ENCODE data around the gene TSSK6. TPM values are rescaled to one million over a fixed set of nuclear protein-coding genes. Genes with fewer than 3 reads are reported as not detected.

Gene TSSK6
- total and polyA plus RNA-seq, 5 experiments from 2014 or later = 0.59 to 10.8 (median 3.7) TPM

GRCh38 chr19:19487950-19488874 is 27.1 kb downstream of the TSSK6 start:
- H3K36me3 Mint-ChIP-seq = peaks cover 0 to 23% (median 2%) of the 10 kb centered on the region in 3 donors
- no peak for ATAC-seq
- H3K4me3 Mint-ChIP-seq = peak overlapping the region; percentile 48 to 79 (median 73)
- H3K4me1 Mint-ChIP-seq = peaks cover 23 to 70% (median 63%) of the 10 kb centered on the region in 4 donors
- H3K27ac Mint-ChIP-seq = peak overlapping the region; percentile 97 to 99 (median 98)
- POLR2A ChIA-PET = interaction anchor here (0.7 to 9.1 kb wide), 13 partner anchors 13 to 297 kb away, joined by 3 to 131 read pairs (median 8); partner anchors contain the start of genes GATAD2A and NR2C2AP
- no peaks in the 10 kb centered on the region for H3K27me3 Mint-ChIP-seq
- H3K9me3 Mint-ChIP-seq = no peaks in the 10 kb centered on the region
- DNase-seq = peak in 1 of 10 donors; percentile 59

GRCh38 chr19:19487077-19487949 is 28.0 kb downstream of the TSSK6 start:
- Mint-ChIP-seq H3K4me3 (peak overlapping the region in 8 of 10 donors; percentile 29 to 79 (median 67)), H3K27ac (peak overlapping the region; percentile 97 to 99 (median 98)), H3K36me3 (peaks cover 0 to 19% (median 3%) of the 10 kb centered on the region in 3 donors), H3K4me1 (peaks cover 28 to 77% (median 69%) of the 10 kb centered on the region in 4 donors), H3K27me3 (no peaks in the 10 kb centered on the region), H3K9me3 (no peaks in the 10 kb centered on the region)
- ATAC-seq (no peak), DNase-seq (peak in 1 of 10 donors; percentile 49)
- POLR2A ChIA-PET = interaction anchor here (0.6 to 9.1 kb wide), 10 partner anchors 10 to 121 kb away, joined by 3 to 131 read pairs (median 6); partner anchors contain the start of gene GATAD2A

DNA sequence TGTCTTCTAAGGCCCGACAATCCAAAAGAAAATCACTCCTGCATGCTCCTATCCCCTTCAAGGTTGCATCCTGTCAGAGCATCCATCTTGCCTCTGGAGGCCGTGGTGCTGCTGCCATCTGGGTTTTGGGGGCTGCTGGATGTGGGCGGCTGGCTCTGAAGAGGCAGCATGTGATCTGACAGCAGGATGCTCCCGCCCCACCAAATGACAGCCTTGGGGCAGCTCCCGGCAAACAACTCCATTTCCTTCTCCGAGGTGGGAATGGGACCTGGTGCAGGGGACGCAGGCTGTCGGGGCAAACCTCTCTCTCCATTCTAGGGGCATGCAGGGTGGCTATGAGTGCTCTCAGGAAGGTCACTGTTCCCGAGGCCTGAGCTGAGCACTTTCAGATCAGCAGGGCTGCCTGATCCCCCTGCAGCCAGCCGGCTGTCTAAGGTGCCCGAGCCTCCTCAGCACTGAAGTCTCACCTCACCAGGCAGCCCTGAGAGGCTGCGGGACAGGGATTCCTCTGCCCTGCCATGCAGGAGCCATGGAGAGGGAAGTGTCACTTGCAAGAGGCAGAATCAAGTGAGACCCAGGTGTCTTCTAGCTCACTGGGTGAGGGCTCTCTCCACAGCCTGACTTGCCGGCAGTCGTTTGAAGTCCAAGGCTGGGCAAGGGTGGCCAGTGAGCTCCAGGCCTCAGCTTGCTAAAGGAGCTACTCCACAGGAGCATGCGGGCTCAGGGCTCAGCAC is 28.8 kb downstream of the TSSK6 start:
- Mint-ChIP-seq H3K36me3 (peaks cover 0 to 19% (median 3%) of the 10 kb centered on the region in 3 donors), H3K9me3 (no peaks in the 10 kb centered on the region), H3K4me1 (peaks cover 28 to 83% (median 74%) of the 10 kb centered on the region in 4 donors), H3K27me3 (no peaks in the 10 kb centered on the region), H3K27ac (peak overlapping the region; percentile 81 to 99 (median 98)), H3K4me3 (peak overlapping the region in 4 of 10 donors; percentile 14 to 45 (median 30))
- ATAC-seq (no peak), DNase-seq (peak in 1 of 10 donors; percentile 60)
- POLR2A ChIA-PET = interaction anchor here (0.7 to 9.1 kb wide), 6 partner anchors 9 to 121 kb away, joined by 3 to 131 read pairs (median 5); partner anchors contain the start of gene GATAD2A

DNA sequence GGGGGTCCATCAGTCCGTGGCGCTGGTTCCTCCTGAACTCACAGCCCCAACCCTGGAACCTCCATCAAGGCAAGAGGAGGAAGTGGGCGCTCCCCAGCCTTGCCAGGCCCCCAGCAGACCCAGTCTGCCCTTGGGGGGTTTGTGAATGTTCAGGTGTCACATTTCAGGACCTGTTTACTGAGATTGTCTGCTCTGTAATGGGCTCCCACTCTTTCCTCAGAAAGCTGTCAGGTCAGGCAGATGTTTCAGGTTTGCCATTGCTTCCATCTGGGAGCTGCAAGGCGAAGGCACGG is 29.4 kb downstream of the TSSK6 start:
- H3K9me3 Mint-ChIP-seq = no peaks in the 10 kb centered on the region
- peak overlapping the region in 1 of 10 donors; percentile 10 for H3K4me3 Mint-ChIP-seq

DNA sequence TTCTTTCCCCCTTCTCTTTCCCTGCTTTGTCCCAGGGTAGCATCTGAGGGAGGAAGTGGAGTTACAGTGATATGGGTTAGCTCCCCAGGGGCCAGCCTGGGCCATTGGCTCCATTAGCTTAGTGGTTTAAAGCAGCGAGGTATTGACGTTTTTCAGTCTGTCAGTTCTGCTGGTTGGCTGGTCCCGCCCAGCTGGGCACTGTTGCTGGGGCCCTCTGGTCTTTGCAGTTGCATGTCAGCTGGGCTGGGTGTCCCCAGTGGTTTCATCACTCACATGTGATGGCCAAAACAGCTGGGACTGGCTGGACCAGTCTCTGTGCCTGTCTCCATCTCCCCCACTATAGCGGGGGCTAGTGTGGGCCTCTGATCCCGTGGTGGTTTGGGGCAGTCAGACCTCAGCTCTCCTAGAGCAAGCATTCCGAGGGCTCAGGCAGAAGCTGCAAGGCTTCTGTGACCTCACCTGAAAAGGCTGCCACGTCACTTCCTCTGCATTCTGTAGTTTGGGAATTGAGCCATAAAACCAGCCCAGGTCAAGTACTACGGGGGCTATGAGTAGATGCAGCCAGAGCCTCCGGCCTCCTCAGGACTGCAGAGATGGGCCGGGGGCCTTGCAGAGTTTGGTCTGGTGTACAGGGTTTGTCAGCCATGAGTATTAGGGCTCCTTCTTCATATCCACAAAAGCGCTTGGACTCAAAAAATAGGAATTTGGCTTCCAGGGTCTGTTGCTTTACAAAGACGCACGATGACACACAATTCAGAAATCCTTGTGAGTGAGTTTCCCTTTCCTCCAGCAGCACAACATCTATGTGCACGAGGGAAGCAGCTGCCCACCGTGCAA is 30.0 kb downstream of the TSSK6 start:
- Mint-ChIP-seq H3K4me3 (peak overlapping the region in 4 of 10 donors; percentile 7 to 27 (median 17)), H3K4me1 (peaks cover 29 to 89% (median 82%) of the 10 kb centered on the region in 4 donors), H3K36me3 (peaks cover 0 to 16% (median 3%) of the 10 kb centered on the region in 3 donors), H3K9me3 (no peaks in the 10 kb centered on the region), H3K27ac (peak overlapping the region; percentile 81 to 99 (median 98)), H3K27me3 (no peaks in the 10 kb centered on the region)
- POLR2A ChIA-PET = interaction anchor here (0.6 to 9.1 kb wide), 5 partner anchors 8 to 128 kb away, joined by 3 to 131 read pairs (median 5); partner anchors contain the start of gene GATAD2A
- DNase-seq (no peak), ATAC-seq (no peak)

More for the DNA sequence above, 29.4 kb downstream of the TSSK6 start:
- no peak for ATAC-seq
- Mint-ChIP-seq H3K27ac (peak overlapping the region; percentile 81 to 99 (median 98)), H3K36me3 (peaks cover 0 to 19% (median 3%) of the 10 kb centered on the region in 3 donors), H3K4me1 (peaks cover 28 to 89% (median 80%) of the 10 kb centered on the region in 4 donors), H3K27me3 (no peaks in the 10 kb centered on the region)
- DNase-seq = no peak
- POLR2A ChIA-PET = interaction anchor here (0.6 to 9.1 kb wide), 5 partner anchors 9 to 128 kb away, joined by 3 to 131 read pairs (median 5); partner anchors contain the start of gene GATAD2A

GRCh38 chr19:19482809-19483596 is 32.3 kb downstream of the TSSK6 start:
- peaks cover 27 to 86% (median 71%) of the 10 kb centered on the region in 4 donors for H3K4me1 Mint-ChIP-seq
- H3K9me3 Mint-ChIP-seq = no peaks in the 10 kb centered on the region
- POLR2A ChIA-PET = interaction anchor here (0.6 to 1.1 kb wide), 6 partner anchors 21 to 84 kb away, joined by 3 to 4 read pairs (median 3); no protein-coding TSS in a partner anchor
- DNase-seq (peak in 1 of 10 donors; percentile 38), ATAC-seq (peak in 1 of 2 donors; percentile 29)
- H3K36me3 Mint-ChIP-seq = peaks cover 0 to 21% (median 3%) of the 10 kb centered on the region in 3 donors
- peak overlapping the region; percentile 52 to 90 (median 79) for H3K27ac Mint-ChIP-seq
- peak overlapping the region in 2 of 10 donors; percentile 10 to 34 for H3K4me3 Mint-ChIP-seq
- H3K27me3 Mint-ChIP-seq = no peaks in the 10 kb centered on the region

GRCh38 chr19:19480688-19481087 is 34.7 kb downstream of the TSSK6 start:
- H3K4me3 Mint-ChIP-seq = peak overlapping the region in 2 of 10 donors; percentile 18 to 62
- ATAC-seq (peak; percentile 48 to 67), DNase-seq (no peak)
- peaks cover 36 to 87% (median 72%) of the 10 kb centered on the region in 4 donors for H3K4me1 Mint-ChIP-seq
- peaks cover 0 to 36% (median 3%) of the 10 kb centered on the region in 3 donors for H3K36me3 Mint-ChIP-seq
- H3K9me3 Mint-ChIP-seq = no peaks in the 10 kb centered on the region
- H3K27ac Mint-ChIP-seq = peak overlapping the region; percentile 57 to 89 (median 78)
- POLR2A ChIA-PET = no interaction called here
- no peaks in the 10 kb centered on the region for H3K27me3 Mint-ChIP-seq

DNA sequence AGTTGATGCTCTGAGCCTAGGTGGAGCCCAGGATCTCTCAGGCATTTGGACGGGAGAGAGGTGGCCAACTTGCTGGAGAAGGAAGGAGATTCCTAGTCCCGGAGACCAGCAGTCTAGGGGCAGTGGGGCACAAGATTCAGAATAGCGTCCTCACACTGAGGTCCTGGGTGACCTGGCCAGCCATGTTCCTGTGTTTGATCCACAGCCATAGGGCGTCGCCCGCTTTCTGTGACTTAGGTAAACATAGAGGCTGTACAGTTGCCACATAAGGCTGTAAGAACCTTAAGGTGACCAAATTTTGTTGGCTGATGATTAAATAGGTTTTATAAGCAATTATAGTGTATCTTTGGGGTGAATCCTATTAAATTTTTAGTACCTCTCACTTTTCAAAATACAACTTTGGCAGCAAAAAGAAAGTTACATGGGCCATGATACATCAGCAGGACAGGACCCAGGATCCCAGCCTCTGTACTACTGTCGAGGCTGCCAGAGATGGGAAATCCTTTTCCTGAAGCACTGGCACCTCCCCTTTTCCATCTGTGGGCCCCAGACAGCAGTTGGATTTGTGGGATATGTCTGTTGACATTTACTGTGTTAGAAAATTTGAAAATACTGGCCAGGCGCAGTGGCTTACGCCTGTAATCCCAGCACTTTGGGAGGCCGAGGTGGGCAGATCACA is 37.5 kb downstream of the TSSK6 start:
- POLR2A ChIA-PET = interaction anchor here (0.6 to 1.0 kb wide), 2 partner anchors 8 to 109 kb away, joined by 5 to 6 read pairs; no protein-coding TSS in a partner anchor
- Mint-ChIP-seq H3K27me3 (no peaks in the 10 kb centered on the region), H3K4me3 (peak overlapping the region in 1 of 10 donors; percentile 34), H3K9me3 (no peaks in the 10 kb centered on the region), H3K27ac (peak overlapping the region; percentile 38 to 91 (median 74)), H3K36me3 (peaks cover 0 to 47% (median 2%) of the 10 kb centered on the region in 3 donors), H3K4me1 (peaks cover 36 to 90% (median 75%) of the 10 kb centered on the region in 4 donors)
- no peak for DNase-seq
- no peak for ATAC-seq

DNA sequence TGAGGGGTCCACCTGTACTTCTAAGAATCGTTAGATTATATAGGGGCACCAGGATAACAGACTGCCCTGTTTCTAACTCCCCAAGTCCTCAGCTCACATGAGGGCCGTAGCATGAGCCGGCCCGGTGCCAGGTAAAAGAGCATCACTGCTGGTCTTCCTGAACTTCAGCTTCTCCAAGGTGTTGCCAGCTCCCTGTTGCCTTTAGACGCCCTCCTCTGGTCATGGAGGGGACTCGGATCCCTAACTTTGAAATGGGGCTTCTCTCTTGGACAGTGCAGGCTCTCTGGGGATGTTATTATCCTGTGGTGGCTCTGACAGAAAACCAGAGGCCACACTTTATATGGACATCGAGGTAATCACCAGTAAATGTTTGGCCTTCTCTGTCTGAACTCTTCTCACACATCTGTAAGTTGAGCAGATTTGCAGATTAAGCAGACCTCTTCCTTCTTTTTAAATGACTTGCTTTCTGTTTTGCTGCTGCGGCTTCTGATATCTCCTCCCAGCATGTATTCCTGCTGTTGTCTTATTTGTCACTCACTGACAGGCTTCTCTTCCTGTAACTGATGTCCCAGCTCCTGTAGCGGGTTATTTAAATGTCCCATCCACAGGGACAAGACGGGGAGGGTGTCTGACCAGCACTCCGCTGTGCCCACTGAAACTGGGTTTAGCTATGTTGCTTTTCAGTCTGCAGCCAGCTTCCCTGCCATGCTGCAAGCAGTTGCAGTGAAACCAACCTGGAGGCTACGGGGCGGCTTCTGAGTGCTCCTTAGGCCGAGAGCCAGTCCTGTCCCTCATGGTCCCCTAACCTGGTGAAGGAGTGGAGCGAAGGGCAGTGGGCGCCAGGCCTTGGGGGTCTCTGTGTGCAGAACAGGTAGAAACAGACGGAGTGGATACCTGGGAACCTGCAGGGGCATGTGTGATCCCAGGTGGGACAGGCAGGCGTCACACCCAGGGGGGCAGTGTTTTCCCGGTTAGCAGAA is 39.2 kb downstream of the TSSK6 start:
- Mint-ChIP-seq H3K36me3 (peaks cover 0 to 56% (median 5%) of the 10 kb centered on the region in 3 donors), H3K4me3 (peak overlapping the region in 1 of 10 donors; percentile 6)
- POLR2A ChIA-PET = interaction anchor here (0.9 to 2.4 kb wide), 5 partner anchors 10 to 91 kb away, joined by 3 to 8 read pairs (median 5); no protein-coding TSS in a partner anchor

More for the DNA sequence above, 39.2 kb downstream of the TSSK6 start:
- Mint-ChIP-seq H3K27me3 (no peaks in the 10 kb centered on the region), H3K27ac (peak overlapping the region; percentile 22 to 91 (median 82)), H3K4me1 (peaks cover 38 to 92% (median 79%) of the 10 kb centered on the region in 4 donors), H3K9me3 (no peaks in the 10 kb centered on the region)
- peak in 1 of 2 donors; percentile 30 for ATAC-seq
- DNase-seq = no peak
